GM21515 (cell line): ENCODE results near the gene CSMD2.

Source experiments
- ATAC-seq: cut with Tn5 transposase; IDR thresholded peaks from one replicate; pipeline ENCODE4 v1.9.1; 2021; ENCODE audit not compliant: unreplicated experiment

CSMD2 gene

DNA sequence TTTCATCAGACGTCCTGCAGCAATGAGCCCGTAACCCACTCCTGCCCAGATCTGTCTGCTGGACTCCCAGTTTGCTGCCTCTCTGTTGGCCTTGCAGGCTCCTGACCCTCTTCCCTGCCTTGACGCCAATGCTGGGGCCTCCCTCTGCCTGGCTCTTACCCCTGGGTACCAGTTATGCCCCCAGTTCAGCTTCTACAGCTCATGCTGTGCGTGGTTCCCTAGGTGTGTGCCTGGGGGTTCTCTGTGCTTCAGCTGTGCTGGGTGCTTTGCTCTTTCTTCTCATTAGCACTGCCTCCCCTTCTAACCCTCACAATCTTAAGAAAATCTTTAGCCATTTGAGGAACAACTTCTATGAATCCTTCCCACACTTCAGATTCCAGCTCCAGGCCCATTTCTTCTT lies 541.2 kb downstream of the CSMD2 start:
- no peak for ATAC-seq

DNA sequence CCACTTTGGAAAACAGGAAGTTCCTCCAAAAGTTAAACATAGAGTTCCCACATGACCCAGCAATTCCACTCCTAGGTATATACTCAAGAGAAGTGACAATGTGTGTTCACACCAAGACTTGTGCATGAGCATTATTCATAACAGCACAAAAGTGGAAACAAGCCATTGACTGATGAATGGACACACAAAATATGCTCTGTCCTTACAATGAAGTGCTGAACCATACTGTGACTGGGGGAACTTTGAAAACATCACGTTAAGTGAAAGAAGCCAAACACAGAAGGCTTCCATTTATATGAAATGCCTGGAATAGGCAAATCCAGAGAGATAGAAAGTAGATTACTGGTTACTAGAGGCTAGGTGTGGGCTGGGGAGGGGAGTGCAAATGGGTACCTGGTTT lies 542.3 kb downstream of the CSMD2 start:
- no peak for ATAC-seq

DNA sequence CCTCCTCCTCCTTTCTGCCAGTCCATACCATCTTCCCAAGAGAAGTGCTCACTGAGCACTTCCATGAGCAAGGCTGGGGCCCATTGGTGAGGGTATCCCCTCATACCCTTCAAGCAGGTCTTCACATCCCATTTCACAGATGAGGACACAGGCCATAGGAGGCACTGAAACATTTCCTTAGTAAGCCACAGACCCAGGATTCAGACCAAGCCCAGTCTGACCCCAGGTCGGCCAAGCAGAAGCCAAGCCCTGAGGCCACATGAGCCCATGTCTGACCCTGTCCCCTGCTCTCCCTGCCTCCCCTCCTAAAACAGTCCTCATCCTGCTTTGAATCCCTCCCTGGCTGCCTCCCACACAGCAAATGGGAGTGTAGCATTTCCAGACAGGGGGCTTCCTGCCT lies 546.4 kb downstream of the CSMD2 start:
- ATAC-seq: no peak

DNA sequence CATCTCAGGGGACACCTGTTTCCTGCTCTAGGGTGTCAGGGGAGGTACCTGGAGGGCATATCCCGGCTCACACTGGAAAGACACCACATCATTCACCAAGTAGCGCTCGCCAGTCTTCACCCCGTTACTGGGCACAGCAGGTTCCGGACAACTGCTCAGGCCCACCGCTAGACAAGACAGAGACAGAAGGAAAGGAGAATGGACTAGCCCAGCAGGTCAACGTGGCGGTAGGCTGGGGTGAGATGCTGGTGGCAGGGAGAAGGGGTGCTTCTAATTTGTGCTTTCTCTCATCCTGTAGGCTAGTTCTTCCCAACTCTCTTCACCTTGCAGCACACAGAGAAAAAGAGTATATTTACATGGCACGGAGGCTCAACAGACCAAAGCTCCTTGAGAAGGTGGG lies 547.6 kb downstream of the CSMD2 start:
- ATAC-seq: no peak

DNA sequence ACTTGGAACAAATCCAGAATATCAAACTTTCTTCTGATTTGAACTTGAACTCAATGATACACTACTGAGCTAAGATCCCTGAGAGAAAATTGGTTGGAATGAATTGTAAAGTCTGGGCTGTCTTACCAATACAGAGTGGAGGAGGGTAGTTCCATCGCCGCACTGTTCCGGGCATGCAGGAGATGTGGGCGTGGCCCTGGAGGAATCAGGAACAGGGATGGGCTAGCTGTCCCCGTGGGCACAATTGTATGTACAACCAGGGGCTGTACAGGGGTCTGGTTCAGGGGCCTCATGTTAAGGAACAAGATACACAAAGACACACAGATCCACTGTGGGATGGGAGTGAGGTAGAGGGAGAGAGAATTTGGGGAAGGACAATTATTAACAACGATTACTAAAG lies 548.2 kb downstream of the CSMD2 start:
- ATAC-seq: no peak

DNA sequence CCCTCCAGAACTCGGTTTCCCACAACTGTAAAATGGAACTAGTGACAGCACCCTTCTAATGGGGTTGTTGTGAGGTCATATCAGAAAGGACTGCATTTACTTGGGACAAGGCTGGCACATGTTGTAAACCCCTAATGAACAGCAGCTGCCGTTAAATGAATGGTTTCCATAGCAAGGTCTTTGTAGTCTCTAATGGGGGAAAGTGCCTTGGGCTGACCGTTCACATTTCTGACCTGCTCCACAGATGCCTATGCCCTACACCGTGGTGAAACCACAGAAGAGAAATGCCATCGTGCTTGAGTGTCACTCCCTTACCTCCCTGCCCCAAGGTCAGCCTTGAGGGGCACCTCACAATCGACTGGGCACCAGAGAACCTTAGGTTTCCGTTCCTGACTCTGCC lies 549.5 kb downstream of the CSMD2 start:
- ATAC-seq: no peak

DNA sequence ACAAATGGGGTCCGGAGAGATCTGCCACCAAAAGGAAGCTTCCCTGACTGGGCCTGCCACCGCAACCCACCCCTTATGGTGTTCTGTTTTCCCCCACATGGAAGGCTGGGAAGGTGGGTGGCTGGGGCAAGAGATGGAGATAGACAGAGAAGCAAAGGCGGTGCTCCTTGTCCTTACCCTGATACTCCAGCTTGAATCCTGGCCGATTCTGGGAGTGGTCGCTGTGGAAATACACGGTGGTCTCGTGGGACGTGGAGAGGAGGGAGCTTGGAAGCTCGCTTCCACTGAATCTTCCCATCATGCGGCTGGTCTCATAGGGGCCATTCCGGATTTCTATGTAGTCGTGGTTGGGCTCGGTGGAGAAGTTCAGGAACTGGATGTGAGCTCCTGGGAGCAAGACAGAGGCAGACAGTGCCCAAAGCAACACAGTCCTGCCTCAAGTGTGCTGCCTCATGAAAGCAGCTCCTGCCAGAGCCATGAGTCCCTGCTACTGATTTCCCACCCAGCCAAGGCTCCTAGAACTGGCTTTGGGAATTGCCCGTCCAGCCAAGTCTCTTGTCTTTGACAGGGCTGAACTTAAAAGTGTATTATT lies 554.1 kb downstream of the CSMD2 start:
- ATAC-seq: no peak

DNA sequence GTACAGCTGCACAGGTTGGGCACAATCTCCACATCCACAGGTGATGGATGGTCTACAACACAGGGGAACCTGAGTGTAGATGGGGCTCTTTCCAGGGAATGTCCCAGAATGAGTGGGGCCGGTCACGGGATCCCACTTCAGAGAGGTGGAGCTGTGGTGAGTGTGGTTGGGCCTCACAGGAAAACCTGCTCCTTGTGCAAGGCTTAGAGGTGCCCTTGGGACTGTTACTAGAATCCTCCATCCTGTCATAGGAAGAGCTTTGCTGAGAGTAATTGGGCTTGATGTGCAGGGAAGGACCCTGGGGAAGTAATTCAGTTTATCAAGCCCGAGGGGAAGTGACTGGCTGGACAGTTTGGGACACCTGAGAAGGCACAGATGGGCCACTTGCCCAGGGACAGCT lies 554.6 kb downstream of the CSMD2 start:
- ATAC-seq: no peak

DNA sequence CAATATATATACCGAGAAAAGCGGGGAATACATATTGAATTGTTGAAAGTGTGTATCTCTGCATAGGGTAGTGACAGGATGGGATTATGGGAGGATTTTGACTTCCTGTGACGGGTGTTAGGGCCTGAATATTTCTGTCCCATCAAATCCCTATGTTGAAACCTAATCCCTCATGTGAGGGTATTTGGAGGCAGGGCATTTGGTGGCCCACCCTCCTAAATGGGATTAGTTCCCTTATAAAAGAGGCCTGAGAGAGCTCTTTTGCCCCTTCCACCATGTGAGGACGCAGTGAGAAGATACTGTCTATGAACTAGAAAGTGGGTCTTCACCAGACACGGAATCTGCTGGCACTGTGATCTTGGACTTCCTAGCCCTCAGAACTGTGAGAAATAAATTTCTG lies 555.3 kb downstream of the CSMD2 start:
- ATAC-seq: no peak

DNA sequence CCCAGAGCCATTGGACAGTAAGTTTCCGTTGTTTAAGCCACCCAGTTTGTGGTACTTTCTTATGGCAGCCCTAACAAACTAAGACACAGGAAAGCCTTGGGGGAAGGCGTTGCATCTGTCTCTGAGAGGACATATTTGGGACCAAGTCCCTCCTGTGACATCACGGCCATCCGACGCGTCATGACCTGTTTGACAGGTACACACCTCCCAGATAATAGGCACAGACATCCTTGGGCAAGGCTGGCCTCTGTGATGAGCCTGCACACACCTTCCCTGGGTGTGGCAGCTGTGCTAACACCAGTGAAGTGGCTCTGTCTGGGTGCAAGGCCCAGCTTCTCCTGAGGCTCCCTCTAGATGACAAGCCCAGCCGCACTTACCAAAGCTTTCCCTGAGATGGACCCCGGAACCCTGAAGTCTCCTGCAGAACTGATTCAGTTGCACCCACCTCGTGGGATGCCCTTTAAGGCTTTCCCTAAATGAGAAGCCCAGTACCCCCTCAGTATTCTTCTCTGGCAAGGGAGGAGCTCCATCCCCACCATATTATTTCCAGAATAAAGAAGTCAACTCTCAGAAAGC lies 556.1 kb downstream of the CSMD2 start:
- ATAC-seq: no peak

DNA sequence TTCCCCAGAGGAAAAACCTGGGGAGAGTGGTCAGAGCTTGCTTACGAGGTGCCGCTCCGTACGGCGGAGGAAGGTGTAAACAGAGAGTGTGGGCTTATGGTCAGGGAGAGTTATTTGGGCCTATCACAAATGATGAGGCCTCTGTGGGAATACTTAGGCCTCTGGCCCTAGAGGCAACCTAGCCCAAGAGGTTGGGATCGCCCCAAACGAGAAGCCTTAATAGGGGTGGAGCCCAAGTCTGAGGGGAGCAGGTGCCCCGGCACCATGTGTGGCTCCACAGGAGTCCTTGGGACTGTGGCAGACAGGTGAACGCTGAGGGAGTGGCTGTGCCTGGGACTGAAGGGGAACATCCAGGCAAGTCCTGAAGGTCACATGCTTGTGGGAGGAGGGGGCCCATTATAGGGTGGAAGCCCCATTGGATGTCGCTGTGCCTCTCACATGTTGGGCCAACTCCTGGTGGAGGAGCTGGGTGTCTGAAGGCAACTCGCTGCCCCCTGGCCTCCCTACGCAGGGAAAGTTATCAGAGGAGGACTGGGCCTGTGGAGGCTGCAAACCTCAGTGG lies 557.5 kb downstream of the CSMD2 start:
- ATAC-seq: no peak

DNA sequence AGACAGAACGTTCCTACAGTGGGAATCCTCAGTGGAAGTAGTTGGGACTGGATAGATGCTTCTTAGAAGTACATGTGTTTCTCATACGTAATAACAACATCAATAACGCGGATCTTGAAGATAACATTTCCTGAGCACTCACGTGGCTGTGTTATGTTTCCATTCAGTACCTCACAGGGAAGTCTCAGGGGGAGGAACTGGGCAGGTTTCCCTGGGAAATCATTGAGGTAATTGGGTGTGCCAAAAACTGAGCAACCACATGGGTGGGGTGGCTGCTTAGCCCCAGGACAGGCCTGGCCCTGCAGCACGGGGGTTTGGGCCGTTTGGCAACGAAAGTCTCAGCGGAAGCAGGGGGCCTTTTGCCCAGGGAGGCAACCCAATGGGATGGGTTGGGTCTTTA lies 558.8 kb downstream of the CSMD2 start:
- ATAC-seq: no peak

DNA sequence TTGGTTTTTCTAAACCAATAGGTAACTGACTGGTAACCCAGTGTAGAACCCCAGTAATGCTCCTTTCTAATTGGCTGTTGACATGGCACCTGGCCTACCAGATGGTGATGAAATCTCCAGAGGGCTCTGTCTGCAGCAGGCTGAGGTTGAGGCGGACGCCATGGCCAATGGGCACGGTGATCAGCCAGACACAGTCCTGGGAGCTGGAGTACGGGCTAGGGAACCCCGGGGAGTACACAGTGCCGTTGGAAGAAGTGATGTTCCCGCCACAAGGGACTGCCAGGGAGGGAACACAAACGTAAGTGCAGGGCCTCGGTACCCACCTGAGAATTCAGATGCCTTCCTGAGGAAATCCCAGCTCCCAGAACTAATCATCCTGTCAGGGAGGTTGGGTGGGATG lies 562.8 kb downstream of the CSMD2 start:
- no peak for ATAC-seq

DNA sequence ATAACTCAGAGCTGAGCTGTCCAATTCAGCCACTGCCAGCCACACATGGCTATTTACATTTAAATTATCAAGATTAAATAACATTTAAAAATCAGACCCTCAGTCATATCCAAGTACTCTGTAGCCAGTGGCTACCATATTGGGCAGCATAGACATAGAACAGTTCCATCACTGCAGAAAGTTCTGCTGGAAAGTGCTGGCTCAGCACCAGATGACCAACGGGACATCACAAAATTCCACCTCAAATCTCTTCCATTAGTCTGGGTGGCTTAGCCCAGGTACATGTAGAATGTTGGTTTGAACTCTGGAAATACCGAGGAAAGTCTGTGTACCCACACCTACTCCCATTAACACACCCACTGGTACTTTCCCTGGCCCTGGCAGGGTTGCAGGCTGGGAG lies 563.3 kb downstream of the CSMD2 start:
- ATAC-seq: no peak

DNA sequence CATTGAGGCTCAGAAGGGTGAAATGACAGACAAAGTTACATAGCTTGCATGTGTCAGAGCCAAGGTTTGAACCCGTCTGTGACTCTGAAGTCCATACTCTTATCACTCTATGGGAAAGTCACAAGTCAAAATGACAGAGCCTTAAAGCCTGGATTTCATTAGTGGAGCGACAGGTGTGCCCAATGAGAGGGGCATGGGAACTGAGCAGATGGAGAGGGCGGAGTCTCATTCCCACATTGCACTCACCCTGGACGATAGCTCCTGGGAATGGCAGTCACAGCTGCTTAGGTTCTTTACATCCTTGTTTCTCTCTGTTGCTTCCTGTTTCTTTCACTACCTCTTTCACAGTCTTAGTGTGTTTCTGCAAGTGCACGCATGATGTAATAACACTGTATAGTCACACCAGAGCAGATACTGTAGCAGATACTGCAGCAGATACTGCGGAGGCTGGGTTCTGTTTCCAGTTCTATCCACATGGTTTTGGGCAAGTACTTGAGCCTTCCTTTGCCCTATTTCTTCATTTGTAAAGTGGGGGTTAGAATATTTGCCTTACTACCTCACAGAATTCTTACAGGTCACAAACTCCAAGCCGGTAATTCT lies 565.4 kb downstream of the CSMD2 start:
- no peak for ATAC-seq

DNA sequence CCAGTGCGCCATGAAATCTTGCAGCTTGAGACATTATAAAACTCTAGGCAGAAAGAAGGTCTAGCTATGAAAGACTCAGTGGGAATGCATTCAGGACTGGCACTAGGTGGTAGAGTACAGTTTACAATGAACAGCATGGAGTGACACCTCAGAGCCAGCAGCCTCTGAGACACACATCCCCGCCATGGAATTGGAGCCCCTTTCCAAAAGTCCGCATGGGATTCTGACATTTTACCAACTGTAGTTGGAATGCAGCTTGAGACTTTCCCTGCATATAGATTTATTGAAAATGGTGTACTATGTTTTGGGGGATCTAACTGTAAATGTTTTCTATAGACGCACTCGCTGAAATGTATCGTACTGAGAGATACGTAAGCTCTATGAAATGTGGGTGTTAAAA lies 576.3 kb downstream of the CSMD2 start:
- no peak for ATAC-seq

DNA sequence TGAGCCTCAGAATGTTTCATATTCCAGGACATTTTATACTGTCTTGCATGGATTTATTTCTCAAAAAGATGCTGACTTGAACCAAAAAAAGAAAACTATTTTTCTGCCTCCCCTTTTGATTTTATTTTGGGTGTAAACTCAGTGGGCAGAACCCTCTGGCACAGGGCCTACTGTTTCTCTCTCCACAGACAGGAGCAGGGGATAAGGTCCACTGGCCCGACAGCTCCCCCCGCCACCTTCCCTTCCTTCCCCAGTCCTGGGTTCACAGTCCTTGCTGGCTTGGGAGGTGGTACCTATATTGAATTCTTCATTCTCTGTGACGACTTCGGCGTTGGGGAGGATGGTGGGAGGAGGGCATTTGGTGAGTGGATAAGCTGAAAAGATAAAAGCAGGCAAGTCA lies 578.2 kb downstream of the CSMD2 start:
- no peak for ATAC-seq

DNA sequence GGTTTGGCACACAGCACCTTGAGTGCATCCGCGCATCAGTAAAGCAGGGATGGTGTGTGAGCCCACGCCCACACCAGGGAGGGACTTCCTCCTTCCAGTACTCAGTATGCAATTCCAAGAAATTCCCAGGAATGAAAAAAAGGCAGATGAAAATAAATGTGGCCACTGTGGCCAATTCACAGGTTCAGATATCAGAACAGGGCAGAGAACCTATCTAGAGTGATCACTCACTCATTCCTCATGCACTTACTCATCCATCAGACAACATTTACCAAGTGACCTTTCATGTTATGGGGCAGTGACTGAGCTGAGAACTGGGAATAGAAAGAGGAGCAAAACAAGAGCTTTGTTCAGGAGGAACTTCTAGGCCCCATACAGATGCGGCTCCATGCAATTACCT lies 578.9 kb downstream of the CSMD2 start:
- no peak for ATAC-seq

DNA sequence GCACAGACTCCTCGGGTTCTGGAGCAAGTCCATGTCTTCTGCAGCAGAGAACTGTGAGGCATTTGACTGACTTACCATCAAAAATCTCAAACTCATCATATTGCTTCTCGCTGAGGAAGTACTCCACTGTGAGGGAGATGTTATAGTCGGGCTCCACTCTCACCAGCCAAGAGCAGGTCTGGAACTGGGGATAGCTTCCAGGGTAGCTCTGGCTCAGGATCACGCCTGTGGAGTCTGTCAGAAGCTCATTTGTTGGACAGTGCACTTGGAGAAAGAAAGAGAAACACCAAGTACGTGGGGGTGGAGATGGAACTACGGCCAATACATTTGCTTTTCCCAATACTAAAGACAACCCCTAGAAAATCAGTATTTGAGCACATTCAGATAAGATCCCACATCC lies 581.5 kb downstream of the CSMD2 start:
- no peak for ATAC-seq

DNA sequence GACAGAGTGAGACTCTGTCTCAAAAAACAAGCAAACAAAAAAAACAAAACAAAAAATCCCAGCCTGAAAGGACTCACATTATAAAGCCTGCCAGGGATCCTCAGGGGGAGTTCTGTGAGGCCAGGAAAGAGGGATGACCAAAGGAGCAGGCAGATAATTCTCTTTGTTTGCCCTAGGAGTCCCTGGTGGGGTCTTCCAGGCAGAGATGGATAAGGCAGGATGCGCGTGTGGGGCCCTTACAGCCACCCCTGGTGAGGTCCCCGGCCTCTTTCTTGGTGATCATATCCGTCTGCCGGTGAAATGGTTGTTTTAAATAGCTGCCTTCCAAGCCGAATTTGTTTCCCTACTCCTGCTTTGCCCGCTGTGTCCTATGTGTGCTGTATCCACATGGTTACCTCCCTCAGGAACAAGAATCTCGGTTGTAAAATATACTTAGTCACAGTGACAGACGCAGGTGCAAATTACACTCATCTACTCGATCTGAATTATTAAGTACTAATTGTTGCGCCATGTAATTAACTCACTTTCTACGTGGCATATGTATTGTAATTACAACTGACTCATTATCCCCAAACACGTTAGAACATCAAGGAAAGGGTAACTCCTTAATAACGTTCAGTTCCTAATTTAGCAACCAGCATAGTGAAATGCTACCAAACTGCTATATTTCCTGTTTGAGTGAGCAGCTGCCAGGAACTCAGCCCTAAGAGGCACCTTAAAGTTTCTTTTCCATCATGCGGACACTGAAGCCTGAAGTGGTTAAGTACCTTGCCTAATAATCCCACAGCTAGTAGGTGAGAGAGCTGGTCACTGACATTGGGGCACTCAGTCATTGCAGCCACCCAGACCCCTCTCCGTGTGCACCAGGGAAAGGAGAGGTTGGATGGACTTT lies 586.2 kb downstream of the CSMD2 start:
- ATAC-seq: no peak

DNA sequence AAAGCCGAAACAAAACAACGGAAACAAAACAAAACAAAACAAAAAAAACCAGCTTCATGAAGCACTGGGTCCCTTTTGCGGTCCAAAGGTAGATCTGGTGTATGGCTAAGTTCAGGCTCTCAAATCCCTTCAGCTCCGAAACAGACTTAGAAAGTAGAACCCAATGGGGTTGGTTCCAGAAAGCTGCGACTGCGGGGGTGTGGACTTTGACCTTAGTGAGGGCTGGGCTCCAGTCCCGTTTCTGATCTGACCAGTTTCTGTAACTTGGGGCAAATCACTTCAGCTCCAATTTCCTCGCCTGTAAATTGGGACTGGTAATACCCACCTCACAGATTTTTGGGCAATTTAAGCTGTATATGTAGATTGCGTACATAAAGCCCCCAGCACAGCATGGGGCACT lies 587.4 kb downstream of the CSMD2 start:
- no peak for ATAC-seq
